Breast epithelium (tissue), 3 donors: ENCODE measurements around the gene ASMTL.

ENCODE experiments used
- POLR2A ChIP-seq: fragments of 450-650 bp; IDR thresholded peaks from one replicate; pipeline ENCODE4 v1.6.1; 2016; ENCODE audit warnings: antibody characterized with exemption, mild to moderate bottlenecking, moderate library complexity
- TF ChIP-seq, protein P1 (sequence below), 3 donors: fragments of 450-650 bp; IDR thresholded peaks; one replicate each; pipeline ENCODE4 v1.5.1; 2016 to 2017; ENCODE audit warnings: antibody characterized with exemption in 3 of 3, mild to moderate bottlenecking in 3 of 3, moderate library complexity in 3 of 3

DNA sequence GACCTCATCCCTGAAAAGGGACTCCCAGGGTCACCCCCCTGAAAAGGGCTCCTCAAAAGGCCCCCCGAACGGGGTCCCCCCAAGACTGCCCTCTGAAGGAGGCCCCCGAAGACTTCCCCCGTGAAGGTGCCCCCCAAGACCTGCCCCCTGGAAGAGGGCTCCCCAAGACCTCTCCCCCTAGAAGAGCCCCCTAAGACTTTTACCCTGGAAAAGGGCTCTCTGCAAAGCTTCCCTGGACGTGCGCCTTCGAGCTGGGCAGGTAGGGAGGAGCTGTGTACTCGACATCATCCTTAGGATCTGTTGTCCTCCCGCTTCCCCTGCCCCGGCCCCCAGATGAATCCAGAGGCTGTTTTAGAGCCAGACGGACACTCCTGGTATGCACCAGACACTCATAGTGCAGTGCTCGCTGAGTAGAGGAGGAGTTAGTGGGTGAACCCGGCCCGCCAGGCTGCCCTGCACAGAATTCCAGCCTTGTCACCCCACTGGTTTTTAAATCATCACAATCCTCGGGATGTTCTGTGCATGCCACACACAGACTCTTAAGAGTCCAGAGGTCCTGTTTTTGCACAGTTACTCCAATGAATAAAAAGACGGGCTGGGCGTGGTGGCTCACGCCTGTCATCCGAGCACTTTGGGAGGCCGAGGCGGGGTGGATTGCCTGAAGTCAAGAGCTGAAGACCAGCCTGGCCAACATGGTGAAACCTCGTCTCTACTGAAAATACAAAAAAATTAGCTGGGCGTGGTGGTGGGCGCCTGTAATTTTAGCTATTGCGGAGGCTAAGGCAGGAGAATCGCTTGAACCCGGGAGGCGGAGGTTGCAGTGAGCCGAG, 55.1 kb downstream of the ASMTL start:
- TF ChIP-seq POLR2A: no peak
- TF ChIP-seq, protein P1, sequence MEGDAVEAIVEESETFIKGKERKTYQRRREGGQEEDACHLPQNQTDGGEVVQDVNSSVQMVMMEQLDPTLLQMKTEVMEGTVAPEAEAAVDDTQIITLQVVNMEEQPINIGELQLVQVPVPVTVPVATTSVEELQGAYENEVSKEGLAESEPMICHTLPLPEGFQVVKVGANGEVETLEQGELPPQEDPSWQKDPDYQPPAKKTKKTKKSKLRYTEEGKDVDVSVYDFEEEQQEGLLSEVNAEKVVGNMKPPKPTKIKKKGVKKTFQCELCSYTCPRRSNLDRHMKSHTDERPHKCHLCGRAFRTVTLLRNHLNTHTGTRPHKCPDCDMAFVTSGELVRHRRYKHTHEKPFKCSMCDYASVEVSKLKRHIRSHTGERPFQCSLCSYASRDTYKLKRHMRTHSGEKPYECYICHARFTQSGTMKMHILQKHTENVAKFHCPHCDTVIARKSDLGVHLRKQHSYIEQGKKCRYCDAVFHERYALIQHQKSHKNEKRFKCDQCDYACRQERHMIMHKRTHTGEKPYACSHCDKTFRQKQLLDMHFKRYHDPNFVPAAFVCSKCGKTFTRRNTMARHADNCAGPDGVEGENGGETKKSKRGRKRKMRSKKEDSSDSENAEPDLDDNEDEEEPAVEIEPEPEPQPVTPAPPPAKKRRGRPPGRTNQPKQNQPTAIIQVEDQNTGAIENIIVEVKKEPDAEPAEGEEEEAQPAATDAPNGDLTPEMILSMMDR (IDR thresholded peaks at IDR 0.05): no peak
